GM18505 (cell line): ENCODE data around the gene STXBP6.

Experiments used
- ATAC-seq: cut with Tn5 transposase; IDR thresholded peaks from one replicate; pipeline ENCODE4 v1.9.1; 2021; ENCODE audit not compliant: unreplicated experiment
- POLR2A ChIP-seq: IDR thresholded peaks from 4 replicates; pipeline ENCODE4 v1.6.1; 2011; ENCODE audit warnings: borderline replicate concordance; ENCODE audit not compliant: insufficient read depth, insufficient read length; ENCODE audit errors: extremely low read depth

The STXBP6 gene

DNA sequence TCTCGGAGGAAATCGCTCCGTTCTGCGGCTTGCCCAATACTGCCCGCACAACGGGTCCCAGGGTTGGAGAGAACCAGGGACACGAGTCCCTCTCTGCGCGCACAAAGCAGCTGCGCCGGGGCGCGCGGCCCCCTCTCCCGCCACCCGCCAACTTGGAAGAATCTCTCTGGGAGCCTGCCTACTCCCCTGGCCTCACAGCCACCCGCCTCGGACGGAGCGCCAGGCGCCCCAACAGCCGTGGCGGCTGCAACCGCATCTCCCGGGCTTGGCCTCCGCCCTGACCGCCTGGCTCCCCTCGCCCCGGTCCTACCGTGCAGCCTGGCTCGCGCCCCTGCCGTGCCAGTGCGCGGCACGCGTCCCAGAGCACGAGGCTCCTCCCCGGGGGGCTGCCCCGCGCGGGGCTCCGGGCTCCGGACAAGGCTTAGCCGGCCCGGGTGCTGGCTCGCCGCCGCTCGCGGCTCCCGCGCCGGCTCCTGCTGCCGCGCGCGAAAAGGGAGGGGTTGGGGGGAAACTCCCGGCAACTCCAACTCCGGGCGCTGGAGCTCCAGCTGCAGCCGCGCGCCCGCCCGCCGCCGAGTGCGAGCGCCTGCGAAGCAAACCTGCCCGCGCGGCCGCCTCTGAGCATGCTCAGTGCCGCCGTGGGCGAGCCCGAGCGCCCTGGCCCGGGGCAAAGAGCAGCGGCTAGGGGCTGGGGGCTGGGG lies at the start of gene STXBP6:
TSS of gene STXBP6 (minus strand) at position 580 of the 701 bp plus-strand sequence. CDS start 75,329 bp downstream, outside the sequence.
- peak; percentile 72 for ATAC-seq
- no peak for TF ChIP-seq POLR2A

DNA sequence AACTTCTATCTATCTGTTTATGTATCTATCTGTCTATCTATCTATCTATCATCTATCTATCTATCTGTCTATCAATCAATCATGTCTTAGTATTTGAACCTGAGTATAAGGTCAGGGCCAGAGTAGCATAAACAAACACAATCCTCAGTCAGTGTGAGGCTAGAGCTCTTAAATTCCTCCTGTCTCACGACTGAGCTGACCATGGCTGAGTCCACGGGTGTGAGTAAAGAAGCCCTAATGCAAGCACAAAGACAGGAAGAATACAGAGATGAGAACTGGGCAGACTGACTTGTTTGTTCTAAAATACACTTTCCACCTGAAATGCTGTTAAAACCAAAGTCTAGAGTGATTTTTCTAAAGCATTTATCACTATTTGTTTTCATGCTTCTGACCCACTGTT lies 47.2 kb upstream of the STXBP6 start:
- ATAC-seq = no peak

DNA sequence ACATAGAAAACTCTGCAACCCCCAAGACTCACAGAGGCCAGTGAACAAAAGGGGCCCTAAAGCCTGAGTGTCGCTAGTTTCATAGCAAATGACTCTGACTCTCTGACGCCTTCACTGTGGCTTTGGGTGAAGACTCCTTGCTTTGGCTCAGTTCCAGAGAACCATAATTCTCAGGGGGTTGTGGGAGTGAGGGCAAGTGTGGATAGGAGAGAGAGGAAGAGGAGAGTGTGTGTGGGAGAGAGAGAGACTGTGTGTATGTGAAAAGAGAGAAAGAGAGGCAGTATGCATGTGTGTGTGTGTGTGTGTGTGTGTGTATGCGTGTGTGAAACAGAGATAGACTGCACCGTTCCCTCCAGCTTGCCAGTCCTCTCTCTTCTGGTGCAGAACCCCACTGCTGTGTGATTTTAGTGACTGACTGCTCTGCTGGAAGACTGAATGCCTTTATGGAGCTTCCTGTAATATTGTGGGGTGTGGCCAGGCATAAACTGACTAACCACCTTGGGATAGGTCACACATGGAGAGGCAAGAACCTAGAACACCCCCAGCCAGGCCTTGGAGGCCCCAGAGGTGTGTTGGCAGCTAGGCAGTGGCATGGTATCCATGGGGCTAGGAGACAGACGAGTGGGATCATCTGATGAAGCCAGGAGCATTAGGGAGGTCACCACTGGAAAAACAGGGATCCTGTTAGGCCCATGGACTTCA lies 45.9 kb upstream of the STXBP6 start:
- no peak for ATAC-seq
- TF ChIP-seq POLR2A = no peak

More for the DNA sequence above, 47.2 kb upstream of the STXBP6 start:
- no peak for TF ChIP-seq POLR2A

DNA sequence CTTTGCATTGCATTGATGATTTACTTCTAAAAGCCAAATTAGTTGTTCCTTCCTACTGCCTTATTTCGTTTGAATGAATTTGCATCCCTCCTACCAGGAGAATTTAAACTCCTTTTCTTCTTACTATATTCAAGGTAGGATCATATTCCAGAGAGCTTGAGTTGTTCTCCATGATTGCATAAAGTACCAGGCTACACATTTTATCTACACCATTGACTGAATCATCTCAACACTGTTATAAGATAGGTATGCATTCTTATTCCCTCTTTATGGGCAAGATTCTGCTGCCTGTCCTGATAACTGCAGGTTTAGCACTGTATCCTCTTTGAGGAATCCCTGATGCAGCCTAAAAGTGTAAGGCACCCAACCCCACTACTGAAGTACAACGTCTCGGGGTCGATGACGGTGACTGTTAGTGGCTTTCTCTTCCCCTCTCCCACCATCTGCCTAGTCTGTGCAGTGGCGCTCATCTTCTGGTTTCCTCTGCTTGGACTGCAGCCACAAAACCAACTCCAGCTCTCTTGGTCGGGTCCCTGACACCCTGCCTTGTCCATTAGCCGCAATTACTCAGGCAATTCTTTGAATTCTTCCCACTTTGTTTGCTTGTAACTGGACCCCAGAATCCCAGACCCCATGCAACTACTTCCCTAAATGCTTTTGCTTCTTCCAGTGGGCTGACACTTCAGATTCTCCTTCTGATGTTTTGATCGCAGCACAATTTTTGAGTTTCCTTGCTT lies 44.4 kb upstream of the STXBP6 start:
- no peak for TF ChIP-seq POLR2A
- no peak for ATAC-seq

DNA sequence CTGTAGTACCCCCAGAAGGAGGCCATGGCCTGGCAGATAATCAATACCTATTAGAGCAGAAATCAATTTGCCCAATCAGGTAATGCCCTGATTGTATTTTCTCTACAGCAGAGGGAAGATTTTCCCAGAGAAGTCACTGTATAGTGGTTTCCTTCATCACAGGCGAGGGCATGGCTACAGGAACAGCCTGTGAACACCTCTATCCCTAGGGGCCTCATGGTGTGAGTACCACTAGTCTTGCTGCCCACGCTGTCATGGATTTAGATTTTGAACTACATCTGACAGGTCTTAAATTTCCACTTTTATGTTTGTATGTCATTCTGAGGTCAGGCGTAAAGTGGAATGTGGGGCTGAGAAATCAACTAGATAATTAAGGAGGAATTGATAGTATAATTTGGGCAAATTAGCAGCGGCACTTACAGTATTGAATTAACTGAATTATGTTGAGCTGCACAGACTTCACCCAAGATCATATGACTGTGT lies 42.4 kb upstream of the STXBP6 start:
- TF ChIP-seq POLR2A = no peak
- no peak for ATAC-seq

DNA sequence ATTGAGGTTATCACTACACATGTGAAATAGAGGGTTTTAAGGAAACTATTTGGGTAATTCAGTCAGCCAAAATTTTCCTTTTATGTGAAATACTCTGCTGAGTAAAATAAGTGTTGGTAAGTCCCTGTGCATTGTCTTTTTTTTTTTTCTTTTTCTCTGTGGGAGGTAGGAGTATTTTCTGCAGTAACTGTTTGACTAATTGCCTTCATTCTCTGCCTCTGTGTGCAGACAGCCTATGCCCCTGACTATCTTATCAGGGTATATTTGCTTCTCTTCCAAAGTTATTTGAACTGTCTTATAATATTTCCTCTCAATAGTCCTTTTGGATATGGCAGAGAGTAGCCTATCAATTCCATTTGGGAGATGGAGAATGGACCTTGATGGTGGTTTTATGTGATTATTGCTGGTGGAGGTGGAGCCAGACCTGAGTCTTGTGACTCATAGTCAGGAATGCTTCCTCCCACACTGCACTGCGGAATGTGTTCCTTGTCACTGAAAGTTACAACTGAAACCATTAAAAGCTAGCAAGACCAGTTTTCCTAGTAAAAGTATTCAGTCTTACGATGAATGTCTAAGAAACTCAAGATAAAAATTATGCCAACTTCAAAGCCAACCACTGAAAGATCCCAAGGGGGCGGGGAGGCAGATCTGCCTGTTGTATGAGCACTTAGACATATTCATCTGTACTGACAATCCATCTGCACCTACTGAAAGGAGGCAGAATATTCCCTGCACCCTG lies 40.9 kb upstream of the STXBP6 start:
- no peak for TF ChIP-seq POLR2A
- ATAC-seq = no peak

DNA sequence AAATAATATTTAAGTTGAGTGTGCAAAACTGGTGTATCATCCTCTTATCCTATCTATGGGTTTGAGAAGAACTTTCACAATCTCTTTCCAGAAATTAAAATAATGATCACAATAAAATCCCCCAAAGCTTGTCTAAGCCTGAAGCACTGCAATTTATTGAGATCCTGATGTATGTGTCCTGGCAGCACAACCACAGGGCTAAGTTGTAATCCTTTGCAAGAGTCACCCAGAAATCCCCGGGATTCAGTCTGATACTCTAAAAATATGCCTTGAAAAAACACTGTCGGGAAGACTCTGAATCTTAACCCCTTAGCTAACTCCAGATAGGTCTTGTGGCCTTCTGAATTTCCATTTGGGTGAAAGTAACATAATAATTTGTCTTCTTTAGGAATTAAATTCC lies 40.3 kb upstream of the STXBP6 start:
- no peak for TF ChIP-seq POLR2A

DNA sequence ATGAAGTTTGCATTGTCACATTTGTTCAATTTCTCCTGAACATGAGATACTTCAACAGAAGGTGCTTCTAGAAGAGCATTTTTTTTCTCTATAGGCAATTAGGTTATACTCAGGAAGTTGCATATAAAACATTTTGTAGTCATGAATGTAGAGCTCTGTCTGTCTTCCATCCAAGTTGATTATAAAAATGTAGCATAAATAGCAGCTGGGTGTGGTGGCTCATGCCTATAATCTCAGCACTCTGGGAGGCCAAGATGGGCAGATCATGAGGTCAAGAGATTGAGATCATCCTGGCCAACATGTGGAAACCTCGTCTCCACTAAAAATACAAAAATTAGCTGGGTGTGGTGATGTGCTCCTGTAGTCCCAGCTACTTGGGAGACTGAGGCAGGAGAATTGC lies 39.5 kb upstream of the STXBP6 start:
- TF ChIP-seq POLR2A = no peak
- no peak for ATAC-seq

More for the DNA sequence above, 40.3 kb upstream of the STXBP6 start:
- no peak for ATAC-seq

DNA sequence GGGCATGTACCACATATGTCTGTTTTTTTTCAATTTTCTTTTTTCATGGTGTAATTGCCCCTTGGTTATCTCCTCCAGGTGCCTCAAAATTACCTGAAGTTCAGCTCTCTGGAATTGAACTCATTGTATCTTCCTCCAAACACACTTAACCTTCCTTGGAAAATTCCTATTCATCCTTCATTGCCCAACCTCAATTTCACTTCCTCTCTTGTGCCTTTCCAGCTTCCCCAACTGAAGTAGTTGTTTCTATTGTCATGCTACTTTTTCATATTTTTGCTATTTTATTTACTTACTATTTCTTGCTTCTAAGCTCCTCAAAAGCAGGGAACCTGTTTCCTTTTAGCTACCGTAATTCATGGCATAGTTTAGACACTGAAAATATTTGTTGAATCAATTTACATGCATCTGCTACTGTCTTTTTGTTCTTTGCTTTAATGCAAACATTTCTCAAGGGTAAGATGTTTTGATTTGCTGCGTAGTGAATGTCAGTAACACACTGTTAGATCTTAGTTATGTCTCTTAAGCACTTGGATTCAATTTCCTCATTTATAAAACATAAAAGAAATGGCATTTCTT lies 37.0 kb upstream of the STXBP6 start:
- ATAC-seq = no peak
- TF ChIP-seq POLR2A = no peak

DNA sequence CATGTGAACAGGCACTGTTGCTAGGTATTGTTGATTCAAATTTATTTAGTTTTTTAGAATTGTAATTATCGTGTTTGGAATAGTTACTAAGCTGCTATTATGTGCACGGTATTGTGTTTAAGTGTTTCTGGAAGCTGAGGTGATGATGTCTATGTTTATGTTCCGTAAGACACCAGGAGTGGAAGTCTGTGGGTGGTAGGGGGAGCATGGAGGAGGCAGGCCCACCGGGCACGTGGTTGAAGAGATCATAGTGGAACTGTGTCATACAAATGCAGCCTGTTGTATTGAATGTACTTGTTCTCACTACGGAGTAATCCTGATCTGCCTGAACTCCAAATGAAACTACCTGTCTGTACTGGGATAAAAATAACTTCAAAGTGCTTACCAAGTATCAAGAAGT lies 36.1 kb upstream of the STXBP6 start:
- TF ChIP-seq POLR2A = no peak
- ATAC-seq = no peak

DNA sequence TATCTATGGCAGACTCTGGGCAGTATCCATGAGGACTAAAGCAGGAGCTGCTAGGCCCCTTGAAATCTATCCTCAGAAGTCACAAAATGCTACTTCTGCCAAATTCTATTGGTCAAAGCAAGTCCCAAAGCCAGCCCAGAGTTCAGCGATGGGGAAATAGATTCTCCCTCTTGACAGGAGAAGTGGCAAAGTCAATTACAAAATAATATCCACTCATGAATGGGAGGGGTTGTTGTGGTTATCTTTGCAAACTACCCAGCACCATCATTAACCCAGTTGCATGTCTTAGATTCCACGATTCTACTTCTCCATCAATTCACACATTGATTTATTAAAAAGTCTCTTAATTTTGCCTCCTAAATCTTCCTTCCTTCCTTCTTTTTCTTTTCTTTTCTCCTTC lies 30.7 kb upstream of the STXBP6 start:
- ATAC-seq = no peak
- TF ChIP-seq POLR2A = no peak

DNA sequence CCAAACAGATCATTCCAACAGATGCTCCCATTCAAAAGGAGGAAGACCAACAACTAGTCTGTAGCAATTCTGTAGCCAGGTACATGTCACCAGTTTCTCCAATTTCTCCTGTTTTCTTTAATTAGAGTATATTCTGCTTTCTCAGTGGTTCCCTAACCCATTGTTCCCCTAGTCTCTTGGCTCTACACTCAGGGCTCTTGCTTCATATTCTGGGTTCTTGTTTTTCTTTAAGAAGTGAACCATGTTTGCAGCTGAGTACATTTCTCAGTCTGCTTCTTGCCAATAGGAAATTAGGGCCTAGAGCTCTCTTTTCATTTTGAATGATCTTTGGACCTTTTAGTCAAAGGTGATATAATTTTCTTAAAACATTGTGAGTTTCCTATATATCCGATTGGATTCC lies 29.4 kb upstream of the STXBP6 start:
- no peak for ATAC-seq
- no peak for TF ChIP-seq POLR2A

DNA sequence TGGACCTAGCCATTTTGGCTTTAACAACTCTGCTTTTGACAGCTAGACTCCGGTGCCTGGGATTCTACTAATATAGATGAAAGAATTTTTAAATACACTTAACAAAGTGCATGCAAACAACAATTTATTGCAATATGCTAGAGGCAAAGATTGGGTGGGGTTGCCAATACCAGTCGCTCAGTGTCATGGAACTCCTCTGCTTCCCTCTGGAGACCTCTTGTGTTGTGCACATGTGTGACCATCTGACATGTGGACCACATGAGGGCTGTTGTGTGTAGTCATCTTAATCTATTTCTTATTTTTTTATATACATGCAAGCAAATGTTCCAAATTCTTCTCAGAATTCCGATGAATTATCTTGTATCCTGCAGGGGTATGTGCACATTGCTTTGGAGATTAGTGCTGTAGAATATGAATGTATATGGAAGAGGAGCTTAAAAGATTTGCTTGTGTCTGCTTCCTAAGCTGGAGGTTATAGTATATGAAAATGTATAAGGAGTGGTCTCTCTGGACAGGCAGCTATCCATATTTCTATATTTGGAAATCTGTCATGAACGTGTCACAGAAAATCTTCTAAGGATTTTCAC lies 24.2 kb upstream of the STXBP6 start:
- TF ChIP-seq POLR2A = no peak
- ATAC-seq = no peak

DNA sequence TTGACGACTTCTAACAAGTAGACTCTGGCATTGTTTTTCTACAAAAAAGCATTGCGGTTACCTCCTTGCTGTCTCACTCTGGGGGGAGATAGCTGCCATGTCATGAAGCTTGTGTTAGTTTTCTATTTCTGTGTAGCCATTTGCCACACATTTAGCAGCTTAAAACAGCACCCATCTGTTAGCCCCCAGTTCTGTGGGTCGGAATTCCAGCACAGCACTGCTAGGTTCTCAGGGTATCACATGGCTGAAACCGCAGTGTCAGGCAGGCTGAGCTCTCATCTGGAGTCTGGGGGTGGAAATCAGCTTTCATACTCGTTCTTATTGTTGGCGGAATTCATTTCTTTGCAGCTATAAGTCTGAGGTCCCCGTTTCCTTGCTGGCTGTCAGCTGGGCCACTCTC lies 19.9 kb upstream of the STXBP6 start:
- no peak for ATAC-seq

More for the DNA sequence above, 19.9 kb upstream of the STXBP6 start:
- TF ChIP-seq POLR2A = no peak
